ENCODE measurements around the gene SORT1. TPM values are rescaled to one million over a fixed set of nuclear protein-coding genes. Genes with fewer than 3 reads are reported as not detected.

The SORT1 gene
- total and polyA plus RNA-seq, 3 experiments from 2014 or later: 0.16 to 3.9 (median 3.0) TPM

GRCh38 chr1:109391157-109391556 is 6.6 kb downstream of the SORT1 start:
- Histone ChIP-seq H3K36me3 (ENCODE audit: insufficient read depth, low read length) (no peaks in the 10 kb centered on the region), H3K4me3 (ENCODE audit: low read length) (no peak overlapping the region), H3K9me3 (ENCODE audit: low read length) (no peaks in the 10 kb centered on the region), H3K27ac (ENCODE audit: low read depth, low read length) (peak overlapping the region; percentile 71), H3K27me3 (ENCODE audit: insufficient read depth, low read length, poor library complexity, severe bottlenecking) (peaks cover 8% of the 10 kb centered on the region), H3K4me1 (ENCODE audit: insufficient read depth, low read length) (no peaks in the 10 kb centered on the region)
- POLR2A ChIA-PET: no interaction called here
- no peak for DNase-seq
- H3K27me3 Mint-ChIP-seq: peaks cover 19 to 58% of the 10 kb centered on the region in 2 donors
- no peak overlapping the region for H3K27ac Mint-ChIP-seq
- no peaks in the 10 kb centered on the region for H3K9me3 Mint-ChIP-seq
- no peak overlapping the region for H3K4me3 Mint-ChIP-seq
- no peaks in the 10 kb centered on the region for H3K36me3 Mint-ChIP-seq
- CTCF ChIA-PET: interaction anchor here (1.0 kb wide), 1 partner anchor 113 kb away, joined by 3 read pairs; no protein-coding TSS in a partner anchor
- H3K4me1 Mint-ChIP-seq: no peaks in the 10 kb centered on the region

- Histone ChIP-seq H3K4me1 (ENCODE audit: insufficient read depth, low read length) (no peaks in the 10 kb centered on the region), H3K36me3 (ENCODE audit: insufficient read depth, low read length) (no peaks in the 10 kb centered on the region), H3K27ac (ENCODE audit: low read depth, low read length) (peak overlapping the region; percentile 71), H3K4me3 (ENCODE audit: low read length) (no peak overlapping the region), H3K27me3 (ENCODE audit: insufficient read depth, low read length, poor library complexity, severe bottlenecking) (peaks cover 3% of the 10 kb centered on the region), H3K9me3 (ENCODE audit: low read length) (no peaks in the 10 kb centered on the region)
- H3K36me3 Mint-ChIP-seq: no peaks in the 10 kb centered on the region
- CTCF ChIA-PET: interaction anchor here (0.9 to 1.3 kb wide), 3 partner anchors 9 to 112 kb away, joined by 3 to 4 read pairs (median 3); no protein-coding TSS in a partner anchor
- POLR2A ChIA-PET: no interaction called here
- no peak overlapping the region for H3K4me3 Mint-ChIP-seq
- DNase-seq: no peak
- H3K27me3 Mint-ChIP-seq: peaks cover 7 to 46% of the 10 kb centered on the region in 2 donors
- no peaks in the 10 kb centered on the region for H3K4me1 Mint-ChIP-seq
- no peak overlapping the region for H3K27ac Mint-ChIP-seq
- H3K9me3 Mint-ChIP-seq: no peaks in the 10 kb centered on the region
These were observed 7.9 kb downstream of the SORT1 start for GRCh38 chr1:109389638-109390341.

DNA sequence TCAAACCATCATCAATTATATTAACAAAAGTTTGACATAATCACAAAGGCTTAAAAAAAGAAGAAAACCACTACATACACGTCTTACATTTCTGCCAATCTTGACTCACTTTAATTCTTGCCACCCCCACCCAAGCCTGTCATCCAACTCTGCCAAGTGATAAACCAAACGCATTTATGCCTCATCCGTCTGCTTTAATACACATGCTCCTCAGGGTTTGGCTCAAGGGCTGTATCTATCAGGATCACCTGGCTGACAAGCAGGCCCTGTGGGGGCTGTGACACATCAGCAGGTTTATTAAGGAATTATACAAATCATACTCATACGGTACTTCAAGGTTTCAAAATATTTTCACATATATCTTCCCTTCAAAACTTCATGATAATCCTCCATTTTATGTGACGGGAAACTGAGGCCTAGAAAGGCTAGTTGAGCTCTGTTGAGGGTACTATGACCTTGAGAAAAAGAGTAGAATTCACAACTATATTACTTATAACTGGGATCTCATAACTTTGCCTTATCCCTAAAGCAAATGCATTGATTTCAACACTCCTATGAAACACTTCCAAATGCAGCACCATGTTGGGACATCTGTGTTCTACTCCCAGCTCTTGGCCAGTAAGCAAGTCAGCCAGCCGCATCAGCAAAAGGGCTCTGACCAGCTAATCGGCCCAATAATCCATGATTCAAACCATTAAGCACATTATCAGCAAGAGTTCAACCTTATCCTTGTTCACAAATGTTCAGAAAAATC is 8.7 kb downstream of the SORT1 start:
- Histone ChIP-seq H3K9me3 (ENCODE audit: low read length) (no peaks in the 10 kb centered on the region), H3K27me3 (ENCODE audit: insufficient read depth, low read length, poor library complexity, severe bottlenecking) (no peaks in the 10 kb centered on the region), H3K27ac (ENCODE audit: low read depth, low read length) (peak overlapping the region; percentile 71), H3K4me3 (ENCODE audit: low read length) (no peak overlapping the region), H3K36me3 (ENCODE audit: insufficient read depth, low read length) (no peaks in the 10 kb centered on the region), H3K4me1 (ENCODE audit: insufficient read depth, low read length) (no peaks in the 10 kb centered on the region)
- Mint-ChIP-seq H3K4me1 (no peaks in the 10 kb centered on the region), H3K27me3 (peaks cover 5 to 38% of the 10 kb centered on the region in 2 donors), H3K36me3 (no peaks in the 10 kb centered on the region), H3K27ac (peak overlapping the region in 1 of 8 donors; percentile 9), H3K9me3 (no peaks in the 10 kb centered on the region), H3K4me3 (no peak overlapping the region)
- no peak for DNase-seq
- ChIA-PET CTCF (interaction anchor here (1.2 to 1.3 kb wide), 2 partner anchors 10 to 111 kb away, joined by 3 to 4 read pairs; no protein-coding TSS in a partner anchor), POLR2A (no interaction called here)

- DNase-seq: no peak
- H3K36me3 ChIP-seq (ENCODE audit: insufficient read depth, low read length): no peaks in the 10 kb centered on the region
- no peaks in the 10 kb centered on the region for H3K27me3 ChIP-seq (ENCODE audit: insufficient read depth, low read length, poor library complexity, severe bottlenecking)
- no peaks in the 10 kb centered on the region for H3K4me1 Mint-ChIP-seq
- H3K4me3 ChIP-seq (ENCODE audit: low read length): no peak overlapping the region
- CTCF ChIA-PET: no interaction called here
- peak overlapping the region; percentile 47 for H3K27ac ChIP-seq (ENCODE audit: low read depth, low read length)
- no peak overlapping the region for H3K27ac Mint-ChIP-seq
- no peak overlapping the region for H3K4me3 Mint-ChIP-seq
- no peaks in the 10 kb centered on the region for H3K9me3 ChIP-seq (ENCODE audit: low read length)
- POLR2A ChIA-PET: no interaction called here
- H3K27me3 Mint-ChIP-seq: peaks cover 5 to 33% of the 10 kb centered on the region in 2 donors
- no peaks in the 10 kb centered on the region for H3K36me3 Mint-ChIP-seq
- no peaks in the 10 kb centered on the region for H3K4me1 ChIP-seq (ENCODE audit: insufficient read depth, low read length)
- H3K9me3 Mint-ChIP-seq: no peaks in the 10 kb centered on the region
These were observed 9.5 kb downstream of the SORT1 start for GRCh38 chr1:109388208-109388711.

- no peaks in the 10 kb centered on the region for H3K27me3 ChIP-seq (ENCODE audit: insufficient read depth, low read length, poor library complexity, severe bottlenecking)
- no peaks in the 10 kb centered on the region for H3K9me3 ChIP-seq (ENCODE audit: low read length)
- POLR2A ChIA-PET: no interaction called here
- H3K4me3 ChIP-seq (ENCODE audit: low read length): no peak overlapping the region
- H3K9me3 Mint-ChIP-seq: no peaks in the 10 kb centered on the region
- H3K4me3 Mint-ChIP-seq: no peak overlapping the region
- no peaks in the 10 kb centered on the region for H3K4me1 ChIP-seq (ENCODE audit: insufficient read depth, low read length)
- H3K27ac ChIP-seq (ENCODE audit: low read depth, low read length): no peak overlapping the region
- DNase-seq: no peak
- H3K27me3 Mint-ChIP-seq: peaks cover 5 to 20% of the 10 kb centered on the region in 2 donors
- H3K36me3 Mint-ChIP-seq: no peaks in the 10 kb centered on the region
- H3K36me3 ChIP-seq (ENCODE audit: insufficient read depth, low read length): no peaks in the 10 kb centered on the region
- no peaks in the 10 kb centered on the region for H3K4me1 Mint-ChIP-seq
- H3K27ac Mint-ChIP-seq: no peak overlapping the region
- CTCF ChIA-PET: interaction anchor here (1.2 kb wide), 1 partner anchor 109 kb away, joined by 4 read pairs; no protein-coding TSS in a partner anchor
These were observed 11.5 kb downstream of the SORT1 start for GRCh38 chr1:109386054-109386717.

- CTCF ChIA-PET: no interaction called here
These were observed 12.3 kb downstream of the SORT1 start for GRCh38 chr1:109385417-109385816.

GRCh38 chr1:109383854-109384253 is 13.9 kb downstream of the SORT1 start:
- H3K27ac Mint-ChIP-seq: no peak overlapping the region
- H3K4me3 Mint-ChIP-seq: no peak overlapping the region
- no peaks in the 10 kb centered on the region for H3K36me3 Mint-ChIP-seq
- POLR2A ChIA-PET: no interaction called here
- Histone ChIP-seq H3K4me3 (ENCODE audit: low read length) (no peak overlapping the region), H3K27ac (ENCODE audit: low read depth, low read length) (peak overlapping the region; percentile 32), H3K36me3 (ENCODE audit: insufficient read depth, low read length) (no peaks in the 10 kb centered on the region), H3K9me3 (ENCODE audit: low read length) (no peaks in the 10 kb centered on the region), H3K27me3 (ENCODE audit: insufficient read depth, low read length, poor library complexity, severe bottlenecking) (no peaks in the 10 kb centered on the region), H3K4me1 (ENCODE audit: insufficient read depth, low read length) (no peaks in the 10 kb centered on the region)
- no peaks in the 10 kb centered on the region for H3K4me1 Mint-ChIP-seq
- H3K27me3 Mint-ChIP-seq: peaks cover 5 to 6% of the 10 kb centered on the region in 2 donors
- no peak for DNase-seq
- CTCF ChIA-PET: no interaction called here
- no peaks in the 10 kb centered on the region for H3K9me3 Mint-ChIP-seq

More at GRCh38 chr1:109385417-109385816, 12.3 kb downstream of the SORT1 start:
- H3K4me1 Mint-ChIP-seq: no peaks in the 10 kb centered on the region
- no peak overlapping the region for H3K27ac Mint-ChIP-seq
- no peaks in the 10 kb centered on the region for H3K36me3 Mint-ChIP-seq
- no peaks in the 10 kb centered on the region for H3K4me1 ChIP-seq (ENCODE audit: insufficient read depth, low read length)
- H3K27ac ChIP-seq (ENCODE audit: low read depth, low read length): no peak overlapping the region
- no peak overlapping the region for H3K4me3 ChIP-seq (ENCODE audit: low read length)
- H3K36me3 ChIP-seq (ENCODE audit: insufficient read depth, low read length): no peaks in the 10 kb centered on the region
- H3K27me3 Mint-ChIP-seq: peaks cover 5 to 16% of the 10 kb centered on the region in 2 donors
- H3K9me3 ChIP-seq (ENCODE audit: low read length): no peaks in the 10 kb centered on the region
- H3K4me3 Mint-ChIP-seq: no peak overlapping the region
- H3K9me3 Mint-ChIP-seq: no peaks in the 10 kb centered on the region
- no peak for DNase-seq
- H3K27me3 ChIP-seq (ENCODE audit: insufficient read depth, low read length, poor library complexity, severe bottlenecking): no peaks in the 10 kb centered on the region
- POLR2A ChIA-PET: no interaction called here

Data from CD8-positive, alpha-beta memory T cell (primary cell).